Neural cell (in vitro differentiated cells): ENCODE measurements around the gene SLC7A6.

ENCODE experiments used
- EZH2 ChIP-seq: fragments of 200-600, 300-800 bp; shearing (Covaris generic), sonication (generic); IDR thresholded peaks from 2 replicates; pipeline ENCODE4 v1.6.1; 2014; ENCODE audit warnings: antibody characterized with exemption, low read length, borderline replicate concordance, mild to moderate bottlenecking; ENCODE audit not compliant: insufficient read depth, poor library complexity, severe bottlenecking
- RAD21 ChIP-seq: fragments of 450-650 bp; conservative IDR thresholded peaks from 2 replicates; pipeline ENCODE4 v1.6.1; 2014; ENCODE audit warnings: antibody characterized with exemption, mild to moderate bottlenecking, moderate library complexity

DNA sequence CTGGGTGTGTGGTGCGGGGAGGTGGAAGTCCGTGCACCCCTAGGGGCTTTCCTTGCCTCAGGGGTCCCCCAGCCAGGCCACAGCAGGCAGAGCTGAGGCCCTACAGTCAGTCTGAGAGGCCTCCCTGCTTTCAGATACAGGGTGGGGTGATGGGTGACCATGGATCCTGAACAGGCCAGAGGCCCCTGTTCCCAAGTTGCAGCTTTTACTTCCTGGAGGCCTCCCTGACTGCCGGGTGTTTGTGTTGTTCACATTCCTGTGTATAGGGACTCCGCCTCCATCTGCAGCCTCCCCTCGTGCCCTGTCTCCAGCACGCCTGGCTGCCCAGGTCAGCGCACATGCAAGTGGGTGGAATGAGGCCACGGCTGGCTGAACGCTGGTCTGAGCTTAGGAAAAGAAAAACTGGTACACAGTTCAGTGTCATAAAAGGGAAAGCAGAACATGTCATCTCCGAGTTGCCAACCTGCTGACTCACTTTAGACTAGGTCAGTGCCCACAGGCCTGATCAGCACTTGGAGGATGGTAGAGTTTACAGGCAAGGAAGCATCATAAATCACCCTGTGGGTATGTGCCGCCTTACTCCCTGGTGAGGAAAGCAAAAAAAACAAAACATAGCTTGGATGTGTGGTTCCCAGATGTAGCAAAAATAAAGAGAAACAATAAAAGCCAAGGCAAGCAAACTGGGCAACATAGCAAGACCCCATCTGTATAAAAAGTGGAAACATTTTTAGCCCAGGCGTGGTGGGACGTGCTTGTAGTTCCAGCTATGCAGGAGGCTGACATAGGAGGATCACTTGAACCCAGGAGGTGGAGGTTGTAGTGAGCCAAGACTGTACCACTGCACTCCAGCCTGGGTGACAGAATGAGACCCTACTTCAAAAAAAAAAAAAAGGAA, 6.2 kb upstream of the SLC7A6 start:
- TF ChIP-seq EZH2 (no peak), RAD21 (no peak)
